HepG2 (cell line): Measurements from ENCODE around the gene GTF3C5.

Experiments
- ESRRA ChIP-seq: sonication (generic); formaldehyde crosslinking; IDR thresholded peaks from 2 replicates; pipeline ENCODE4 v1.5.1; 2020; ENCODE audit warnings: mild to moderate bottlenecking, low read depth, missing genetic modification reagents
- PHF8 ChIP-seq: sonication (generic); formaldehyde crosslinking; IDR thresholded peaks from 2 replicates; pipeline ENCODE4 v1.5.0; 2020; ENCODE audit warnings: missing genetic modification reagents
- RBFOX2 ChIP-seq: fragments of 200-400 bp; formaldehyde crosslinking; IDR thresholded peaks from 2 replicates; pipeline ENCODE4 v1.6.1; 2017; ENCODE audit warnings: low read depth, mild to moderate bottlenecking, low read length
- REXO4 ChIP-seq: sonication (generic); formaldehyde crosslinking; IDR thresholded peaks from 2 replicates; pipeline ENCODE4 v1.8.0; 2022; ENCODE audit warnings: missing genetic modification reagents, mild to moderate bottlenecking, borderline replicate concordance
- ZNF616 ChIP-seq: sonication (generic); formaldehyde crosslinking; IDR thresholded peaks from 2 replicates; pipeline ENCODE4 v1.5.0; 2020; ENCODE audit warnings: low read depth, mild to moderate bottlenecking, missing genetic modification reagents
- ZNF75D ChIP-seq: sonication (generic); formaldehyde crosslinking; IDR thresholded peaks from 2 replicates; pipeline ENCODE4 v1.8.1; 2023; ENCODE audit warnings: missing genetic modification reagents, mild to moderate bottlenecking, borderline replicate concordance
- TF ChIP-seq, protein P1 (sequence below): sonication (generic); formaldehyde crosslinking; IDR thresholded peaks from 2 replicates; pipeline ENCODE4 v1.4.0; 2020; ENCODE audit warnings: missing genetic modification reagents; ENCODE audit errors: not compliant biosample characterization
- TF ChIP-seq, protein P2 (sequence below): sonication (generic); formaldehyde crosslinking; IDR thresholded peaks from 2 replicates; pipeline ENCODE4 v1.5.1; 2020; ENCODE audit warnings: missing genetic modification reagents, mild to moderate bottlenecking, borderline replicate concordance
- TF ChIP-seq, protein P3 (sequence below): sonication (generic); formaldehyde crosslinking; IDR thresholded peaks from 2 replicates; pipeline ENCODE4 v1.4.0; 2020; ENCODE audit warnings: missing genetic modification reagents

DNA sequence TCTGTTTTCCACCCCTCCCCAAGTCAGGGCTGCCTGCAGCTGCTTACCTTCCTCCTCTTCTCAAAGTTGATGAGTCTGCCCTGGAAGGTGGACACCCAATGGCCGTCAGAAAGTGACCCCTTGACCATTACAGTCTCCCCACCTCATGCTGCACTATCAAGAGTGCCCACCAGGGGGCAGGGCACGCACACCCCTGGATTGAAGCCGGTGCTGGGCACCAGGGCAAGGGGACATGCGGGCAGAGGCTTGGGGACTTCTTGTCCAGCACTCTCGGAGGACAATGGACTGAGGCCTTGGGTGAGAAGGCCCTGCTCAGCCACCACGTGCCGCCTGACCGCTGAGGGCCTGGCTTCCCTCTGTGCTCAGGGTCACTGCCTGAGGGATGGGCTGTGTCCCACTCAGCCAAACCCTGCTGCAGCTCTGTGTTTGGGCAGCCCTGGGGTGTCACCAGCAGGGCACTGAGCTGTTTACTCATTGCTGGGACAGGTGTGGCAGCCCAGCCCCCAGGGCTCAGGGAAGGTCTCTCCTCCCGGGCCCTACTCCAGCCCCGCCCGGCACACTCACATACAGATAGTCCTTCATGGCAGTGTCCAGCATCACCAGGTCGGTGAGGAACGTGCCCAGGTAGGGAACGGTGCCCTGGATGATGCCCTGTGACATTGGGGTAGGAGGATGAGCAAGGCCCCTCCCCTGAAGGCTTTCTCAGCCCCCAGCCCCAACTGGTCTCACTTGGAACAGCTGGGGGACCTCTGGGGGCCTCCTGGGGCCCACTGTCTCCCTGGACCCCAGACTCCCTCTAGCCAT, 72.6 kb downstream of the GTF3C5 start:
- TF ChIP-seq PHF8 (no peak), ESRRA (CRISPR knock-in tag) (no peak), ZNF616 (CRISPR knock-in tag) (no peak), RBFOX2 (no peak), REXO4 (CRISPR knock-in tag) (no peak), ZNF75D (CRISPR knock-in tag) (no peak)
- TF ChIP-seq, protein P1, sequence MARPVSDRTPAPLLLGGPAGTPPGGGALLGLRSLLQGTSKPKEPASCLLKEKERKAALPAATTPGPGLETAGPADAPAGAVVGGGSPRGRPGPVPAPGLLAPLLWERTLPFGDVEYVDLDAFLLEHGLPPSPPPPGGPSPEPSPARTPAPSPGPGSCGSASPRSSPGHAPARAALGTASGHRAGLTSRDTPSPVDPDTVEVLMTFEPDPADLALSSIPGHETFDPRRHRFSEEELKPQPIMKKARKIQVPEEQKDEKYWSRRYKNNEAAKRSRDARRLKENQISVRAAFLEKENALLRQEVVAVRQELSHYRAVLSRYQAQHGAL (CRISPR knock-in tag), result no peak
- TF ChIP-seq, protein P2, sequence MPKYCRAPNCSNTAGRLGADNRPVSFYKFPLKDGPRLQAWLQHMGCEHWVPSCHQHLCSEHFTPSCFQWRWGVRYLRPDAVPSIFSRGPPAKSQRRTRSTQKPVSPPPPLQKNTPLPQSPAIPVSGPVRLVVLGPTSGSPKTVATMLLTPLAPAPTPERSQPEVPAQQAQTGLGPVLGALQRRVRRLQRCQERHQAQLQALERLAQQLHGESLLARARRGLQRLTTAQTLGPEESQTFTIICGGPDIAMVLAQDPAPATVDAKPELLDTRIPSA (CRISPR knock-in tag), result no peak
- TF ChIP-seq, protein P3, sequence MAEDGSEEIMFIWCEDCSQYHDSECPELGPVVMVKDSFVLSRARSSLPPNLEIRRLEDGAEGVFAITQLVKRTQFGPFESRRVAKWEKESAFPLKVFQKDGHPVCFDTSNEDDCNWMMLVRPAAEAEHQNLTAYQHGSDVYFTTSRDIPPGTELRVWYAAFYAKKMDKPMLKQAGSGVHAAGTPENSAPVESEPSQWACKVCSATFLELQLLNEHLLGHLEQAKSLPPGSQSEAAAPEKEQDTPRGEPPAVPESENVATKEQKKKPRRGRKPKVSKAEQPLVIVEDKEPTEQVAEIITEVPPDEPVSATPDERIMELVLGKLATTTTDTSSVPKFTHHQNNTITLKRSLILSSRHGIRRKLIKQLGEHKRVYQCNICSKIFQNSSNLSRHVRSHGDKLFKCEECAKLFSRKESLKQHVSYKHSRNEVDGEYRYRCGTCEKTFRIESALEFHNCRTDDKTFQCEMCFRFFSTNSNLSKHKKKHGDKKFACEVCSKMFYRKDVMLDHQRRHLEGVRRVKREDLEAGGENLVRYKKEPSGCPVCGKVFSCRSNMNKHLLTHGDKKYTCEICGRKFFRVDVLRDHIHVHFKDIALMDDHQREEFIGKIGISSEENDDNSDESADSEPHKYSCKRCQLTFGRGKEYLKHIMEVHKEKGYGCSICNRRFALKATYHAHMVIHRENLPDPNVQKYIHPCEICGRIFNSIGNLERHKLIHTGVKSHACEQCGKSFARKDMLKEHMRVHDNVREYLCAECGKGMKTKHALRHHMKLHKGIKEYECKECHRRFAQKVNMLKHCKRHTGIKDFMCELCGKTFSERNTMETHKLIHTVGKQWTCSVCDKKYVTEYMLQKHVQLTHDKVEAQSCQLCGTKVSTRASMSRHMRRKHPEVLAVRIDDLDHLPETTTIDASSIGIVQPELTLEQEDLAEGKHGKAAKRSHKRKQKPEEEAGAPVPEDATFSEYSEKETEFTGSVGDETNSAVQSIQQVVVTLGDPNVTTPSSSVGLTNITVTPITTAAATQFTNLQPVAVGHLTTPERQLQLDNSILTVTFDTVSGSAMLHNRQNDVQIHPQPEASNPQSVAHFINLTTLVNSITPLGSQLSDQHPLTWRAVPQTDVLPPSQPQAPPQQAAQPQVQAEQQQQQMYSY (CRISPR knock-in tag), result no peak
